ENCODE measurements around the gene EEF1A1.
"Not testable (repeated sequence)": the region's sequence is repeated elsewhere in the genome, so short reads cannot be mapped to it uniquely, and the experiment has no call there.

EEF1A1 gene

DNA sequence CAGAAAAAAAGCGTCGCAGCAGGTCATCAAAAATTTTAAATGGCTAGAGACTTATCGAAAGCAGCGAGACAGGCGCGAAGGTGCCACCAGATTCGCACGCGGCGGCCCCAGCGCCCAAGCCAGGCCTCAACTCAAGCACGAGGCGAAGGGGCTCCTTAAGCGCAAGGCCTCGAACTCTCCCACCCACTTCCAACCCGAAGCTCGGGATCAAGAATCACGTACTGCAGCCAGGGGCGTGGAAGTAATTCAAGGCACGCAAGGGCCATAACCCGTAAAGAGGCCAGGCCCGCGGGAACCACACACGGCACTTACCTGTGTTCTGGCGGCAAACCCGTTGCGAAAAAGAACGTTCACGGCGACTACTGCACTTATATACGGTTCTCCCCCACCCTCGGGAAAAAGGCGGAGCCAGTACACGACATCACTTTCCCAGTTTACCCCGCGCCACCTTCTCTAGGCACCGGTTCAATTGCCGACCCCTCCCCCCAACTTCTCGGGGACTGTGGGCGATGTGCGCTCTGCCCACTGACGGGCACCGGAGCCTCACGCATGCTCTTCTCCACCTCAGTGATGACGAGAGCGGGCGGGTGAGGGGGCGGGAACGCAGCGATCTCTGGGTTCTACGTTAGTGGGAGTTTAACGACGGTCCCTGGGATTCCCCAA, at the start of gene EEF1A1:
TSS of gene EEF1A1 (minus strand) at position 345 of the 663 bp plus-strand sequence. CDS start 1,006 bp downstream, outside the sequence.
- DNase-seq: peak; percentile 97

DNA sequence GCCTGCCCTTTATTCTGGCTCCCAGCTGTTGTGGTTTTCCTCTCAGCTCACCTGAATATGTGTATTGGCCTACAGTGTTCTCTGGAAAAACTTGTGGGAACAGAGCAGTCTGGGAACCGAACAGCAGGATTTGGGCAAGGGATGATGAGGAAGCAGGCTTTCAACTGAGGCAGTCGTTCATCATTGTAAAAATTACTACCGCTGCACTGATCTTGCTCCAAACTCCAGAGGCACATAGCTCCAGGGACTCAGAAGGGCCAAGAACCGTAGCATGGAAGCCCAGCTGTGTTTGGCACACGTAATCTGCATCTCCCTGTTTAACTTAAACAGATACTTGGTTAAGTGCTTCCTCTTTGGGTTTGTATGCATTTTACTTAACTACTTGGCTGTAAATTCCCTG, 48.3 kb upstream of the EEF1A1 start:
- no peak for DNase-seq

DNA sequence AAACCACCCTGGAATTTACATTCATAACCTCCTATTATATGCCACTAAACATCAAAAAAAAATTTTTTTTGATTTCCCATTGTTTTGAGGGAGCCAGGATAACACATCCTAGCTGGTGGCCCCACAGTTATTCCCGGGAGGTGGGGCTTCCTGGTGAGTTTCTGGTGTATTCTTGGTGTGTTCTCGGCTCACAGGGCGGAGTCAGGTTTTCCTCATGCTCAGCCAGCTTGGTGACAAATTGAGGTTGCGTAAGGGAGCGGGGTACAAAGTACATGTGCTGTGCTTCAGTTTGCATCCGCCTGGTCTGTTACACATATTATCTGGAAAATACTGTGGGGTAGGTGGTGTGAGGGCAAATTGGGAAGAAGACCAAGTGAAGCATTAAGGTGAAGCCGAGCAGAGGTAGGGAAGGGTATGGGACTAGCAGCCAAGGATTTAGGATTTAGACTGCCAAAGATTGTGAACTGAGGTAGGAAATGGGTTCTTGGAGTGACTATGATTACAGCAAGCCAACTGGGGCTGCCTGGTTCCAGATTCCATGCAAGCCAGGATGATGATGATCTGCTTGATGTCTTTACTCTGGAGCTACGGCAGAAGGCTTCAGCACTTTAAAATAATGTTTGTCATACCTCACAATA, 46.2 kb upstream of the EEF1A1 start:
- no peak for DNase-seq

DNA sequence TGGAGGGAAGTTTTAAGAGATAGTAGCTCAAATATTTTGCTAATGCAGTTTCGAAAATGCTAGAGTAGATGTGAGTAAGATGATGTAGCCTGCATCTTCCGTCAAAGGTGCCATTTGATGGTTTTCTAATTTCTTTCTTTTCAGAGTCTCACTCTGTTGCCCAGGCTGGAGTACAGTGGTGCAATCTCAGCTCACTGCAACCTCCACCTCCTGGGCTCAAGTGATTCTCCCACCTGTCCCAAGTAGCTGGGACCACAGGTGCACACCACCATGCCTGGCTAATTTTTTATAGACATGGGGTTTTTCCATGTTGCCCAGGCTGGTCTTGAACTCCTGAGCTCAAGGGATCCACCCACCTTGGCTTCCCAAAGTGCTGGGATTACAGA, 45.6 kb upstream of the EEF1A1 start:
- DNase-seq: not testable (repeated sequence)

DNA sequence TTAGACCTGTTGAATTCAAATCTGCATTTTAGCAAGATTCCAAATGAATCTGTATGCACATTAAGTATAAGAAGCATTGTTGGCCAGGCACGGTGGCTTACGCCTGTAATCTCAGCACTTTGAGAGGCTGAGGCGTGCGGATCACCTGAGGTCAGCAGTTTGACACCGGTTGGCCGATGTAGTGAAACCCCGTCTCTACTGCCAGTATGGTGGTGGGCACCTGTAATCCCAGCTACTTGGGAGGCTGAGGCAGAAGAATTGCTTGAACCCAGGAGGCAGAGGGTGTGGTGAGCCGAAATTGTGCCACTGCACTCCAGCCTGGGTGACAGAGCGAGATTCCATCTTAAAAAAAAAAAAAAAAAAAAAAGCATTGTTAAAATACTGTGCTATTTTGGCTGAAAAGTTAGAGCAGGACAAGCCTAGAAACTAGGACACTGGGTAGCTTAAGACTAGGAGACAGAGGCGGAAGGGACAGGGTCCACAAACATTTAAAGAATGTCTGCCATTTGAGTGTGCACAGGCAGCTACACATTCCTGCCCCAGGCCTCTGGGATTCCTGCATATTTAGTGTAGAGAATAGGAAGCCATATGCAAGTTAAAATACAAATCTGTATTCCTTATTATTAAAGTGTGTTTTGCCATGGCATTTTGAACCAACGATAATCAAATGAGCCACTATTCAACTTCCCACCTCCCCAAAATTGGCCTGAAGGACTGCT, 45.1 kb upstream of the EEF1A1 start:
- no peak for DNase-seq

DNA sequence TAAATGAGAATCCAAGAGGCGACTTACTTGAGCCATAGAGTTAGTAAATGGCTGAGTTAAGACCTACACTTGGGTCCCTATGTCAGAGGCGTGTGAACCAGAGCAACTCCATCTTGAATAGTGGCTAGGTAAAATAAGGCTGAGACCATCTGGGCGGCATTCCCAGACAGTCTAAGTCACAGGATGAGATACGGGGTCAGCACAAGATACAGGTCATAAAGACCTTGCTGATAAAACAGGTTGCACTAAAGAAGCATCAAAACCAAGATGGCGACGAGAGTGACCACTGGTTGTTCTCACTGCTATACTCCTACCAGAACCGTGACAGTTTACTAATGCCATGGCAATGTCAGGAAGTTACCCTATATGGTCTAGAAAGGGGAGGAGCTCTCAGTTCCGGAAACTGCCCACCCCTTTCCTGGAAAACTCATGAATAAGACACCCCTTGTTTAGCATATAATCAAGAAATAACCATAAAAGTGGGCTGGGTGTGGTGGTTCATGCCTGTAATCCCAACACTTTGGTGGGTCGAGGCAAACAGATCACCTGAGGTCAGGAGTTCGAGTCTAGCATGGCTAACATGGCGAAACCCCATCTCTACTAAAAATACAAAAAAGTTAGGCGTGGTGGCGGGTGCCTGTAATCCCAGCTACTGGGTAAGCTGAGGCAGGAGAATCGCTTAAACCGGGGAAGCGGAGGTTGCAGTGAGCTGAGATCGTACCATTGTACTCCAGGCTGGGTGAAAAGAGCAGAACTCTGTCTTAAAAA, 43.9 kb upstream of the EEF1A1 start:
- no peak for DNase-seq

DNA sequence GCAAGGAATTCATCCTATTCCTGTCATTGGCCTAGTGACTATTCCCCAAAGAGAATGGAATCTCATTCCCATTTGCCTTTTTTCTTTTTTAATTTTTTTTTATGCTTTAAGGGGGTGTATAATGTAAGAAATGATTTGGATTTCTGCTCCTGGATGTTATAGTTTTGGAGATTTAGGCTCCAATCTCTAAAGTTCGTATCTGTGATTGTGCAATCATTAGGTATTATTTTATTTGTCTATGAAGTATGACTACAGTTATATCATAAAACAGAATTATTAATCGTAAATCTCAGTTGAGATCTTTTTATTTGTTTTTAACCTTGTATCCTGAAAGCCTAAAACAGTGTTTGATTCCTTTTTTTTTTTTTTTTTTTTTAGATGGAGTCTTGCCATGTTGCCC, 41.7 kb upstream of the EEF1A1 start:
- DNase-seq: no peak

DNA sequence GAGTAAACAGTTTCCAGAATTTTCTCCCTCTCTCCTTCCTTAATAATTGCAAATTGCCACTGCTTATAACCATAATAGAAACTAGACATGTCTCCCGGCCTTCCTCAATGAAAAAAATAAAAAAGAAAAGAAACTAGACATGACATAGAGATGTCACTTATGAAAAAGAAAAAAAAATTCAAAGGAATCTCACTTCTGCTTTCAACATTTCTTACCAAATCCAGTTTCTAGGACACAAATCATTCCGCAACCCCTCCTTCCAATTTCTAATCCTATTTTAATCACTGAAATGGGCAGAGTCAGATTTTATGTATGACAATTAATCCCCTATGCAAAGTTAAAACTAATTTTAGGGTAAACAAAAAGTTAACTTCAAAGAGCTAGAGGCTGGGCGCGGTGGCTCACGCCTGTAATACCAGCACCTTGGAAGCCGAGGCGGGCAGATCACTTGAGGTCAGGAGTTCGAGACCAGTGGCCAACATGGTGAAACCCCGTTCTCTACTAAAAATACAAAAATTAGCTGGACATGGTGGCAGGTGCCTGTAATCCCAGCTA, 40.1 kb upstream of the EEF1A1 start:
- DNase-seq: no peak

DNA sequence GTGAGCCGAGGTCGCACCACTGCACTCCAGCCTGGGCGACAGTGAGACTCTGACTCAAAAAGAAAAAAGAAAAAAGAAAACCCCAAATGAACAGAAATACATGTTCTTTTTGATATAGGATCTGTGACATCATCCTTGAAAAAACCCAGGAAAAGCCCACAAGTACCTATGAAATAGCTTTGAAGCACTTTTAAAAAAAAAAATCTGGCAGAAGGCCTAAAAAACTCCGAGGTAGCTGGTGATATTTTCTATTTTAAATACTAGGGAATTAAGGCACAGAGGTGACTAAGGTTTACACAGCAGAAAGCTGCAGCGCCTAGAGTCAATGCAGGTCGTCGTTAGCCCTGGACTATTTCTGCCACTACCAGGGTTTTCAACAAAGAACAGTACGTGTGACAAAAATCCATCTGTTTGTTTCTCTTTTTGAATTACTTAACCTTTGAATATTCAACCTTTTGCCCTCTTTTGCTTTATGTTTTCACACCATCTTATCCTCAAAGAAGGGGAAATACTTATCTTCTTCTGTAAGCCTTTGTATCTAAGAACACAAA, 39.4 kb upstream of the EEF1A1 start:
- no peak for DNase-seq

DNA sequence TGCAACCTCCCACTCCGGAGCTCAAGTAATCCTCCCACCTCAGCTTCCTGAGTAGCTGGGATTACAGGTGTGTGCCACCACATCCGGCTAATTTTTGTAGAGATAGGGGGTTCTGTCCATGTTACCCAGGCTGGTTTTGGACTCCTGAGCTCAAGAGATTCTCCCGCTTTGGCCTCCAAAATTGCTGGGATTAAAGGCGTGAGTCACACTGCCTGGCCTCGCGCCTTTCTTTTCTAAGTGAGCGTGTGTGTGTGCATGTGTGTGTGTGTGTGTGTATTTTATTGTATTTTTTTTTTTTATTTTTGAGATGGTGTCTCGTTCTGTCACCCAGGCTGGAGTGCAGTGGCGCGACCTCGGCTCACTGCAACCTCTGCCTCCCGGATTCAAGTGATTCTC, 38.6 kb upstream of the EEF1A1 start:
- not testable (repeated sequence) for DNase-seq

DNA sequence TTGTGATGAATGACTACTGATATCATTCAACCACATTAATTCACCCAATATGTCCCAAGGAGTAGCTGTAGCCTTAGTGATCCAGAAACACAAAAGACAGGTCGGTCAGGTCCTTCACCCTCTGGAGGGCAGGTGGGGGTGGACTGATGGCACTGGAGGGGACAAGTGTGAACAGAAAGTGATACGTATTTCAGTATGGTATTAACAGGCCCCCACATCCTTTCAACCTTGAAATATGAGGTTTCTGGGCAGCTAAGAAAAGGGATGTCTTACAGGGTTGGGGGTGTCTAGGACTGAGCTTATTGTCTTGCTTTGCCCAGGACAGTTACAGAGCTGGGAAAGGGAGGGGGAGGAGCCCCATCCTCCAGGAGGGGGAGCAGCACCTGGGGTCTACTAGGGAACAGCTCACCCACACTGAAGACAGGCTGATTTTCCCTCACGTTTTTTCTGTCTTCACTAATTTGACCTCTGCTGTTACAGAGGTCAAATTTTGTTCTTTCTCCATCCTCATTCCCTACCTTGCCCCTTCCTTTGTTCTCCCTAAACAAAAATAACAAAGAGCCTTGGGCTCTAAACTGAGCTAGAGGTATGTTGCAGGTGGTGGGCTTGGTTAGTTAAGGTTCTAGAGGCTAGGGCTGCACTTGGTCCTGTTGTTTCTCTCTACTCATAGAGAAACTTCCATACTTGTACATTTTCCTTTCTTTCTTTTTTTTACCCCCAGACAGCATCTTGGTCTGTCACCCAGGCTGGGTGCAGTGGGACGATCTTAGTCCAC, 38.0 kb upstream of the EEF1A1 start:
- DNase-seq: no peak

DNA sequence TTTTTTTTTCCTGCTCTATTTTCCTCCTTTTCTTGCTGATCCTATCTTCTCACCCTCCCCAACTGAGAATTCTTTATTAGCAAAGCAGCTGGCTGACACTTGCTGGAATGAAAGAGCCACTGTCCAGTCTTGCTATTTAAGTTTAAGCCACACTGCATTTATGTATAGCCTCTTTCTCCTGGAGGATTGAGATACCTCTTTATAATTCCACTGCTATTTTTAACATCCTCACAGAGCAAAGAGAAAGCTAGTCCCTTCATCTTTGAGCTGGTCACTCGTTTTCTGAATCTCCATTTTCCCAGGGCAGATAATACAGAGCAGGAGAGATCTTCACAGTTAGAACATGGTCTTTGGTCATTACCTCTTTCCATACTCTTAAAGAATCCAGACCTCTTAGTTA, 36.0 kb upstream of the EEF1A1 start:
- no peak for DNase-seq

DNA sequence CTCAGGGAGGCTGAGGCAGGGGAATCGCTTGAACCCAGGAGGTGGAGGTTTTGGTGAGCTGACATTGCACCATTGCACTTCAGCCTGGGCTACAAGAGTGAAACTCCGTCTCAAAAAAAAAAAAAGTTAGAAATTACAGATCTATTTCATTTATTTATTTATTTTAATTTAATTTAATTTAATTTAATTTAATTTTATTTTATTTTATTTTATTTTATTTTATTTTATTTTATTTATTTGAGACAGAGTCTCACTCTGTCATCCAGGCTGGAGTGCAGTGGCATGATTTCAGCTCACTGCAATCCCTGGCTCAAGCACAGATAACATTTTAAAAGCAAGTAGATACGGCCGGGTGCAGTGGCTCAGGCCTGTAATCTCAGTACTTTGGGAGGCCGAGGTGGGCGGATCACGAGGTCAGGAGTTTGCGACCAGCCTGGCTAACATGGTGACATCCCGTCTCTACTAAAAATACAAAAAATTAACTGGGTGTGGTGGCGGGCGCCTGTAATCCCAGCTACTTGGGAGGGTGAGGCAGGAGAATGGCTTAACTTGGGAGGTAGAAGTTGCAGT, 34.6 kb upstream of the EEF1A1 start:
- not testable (repeated sequence) for DNase-seq

DNA sequence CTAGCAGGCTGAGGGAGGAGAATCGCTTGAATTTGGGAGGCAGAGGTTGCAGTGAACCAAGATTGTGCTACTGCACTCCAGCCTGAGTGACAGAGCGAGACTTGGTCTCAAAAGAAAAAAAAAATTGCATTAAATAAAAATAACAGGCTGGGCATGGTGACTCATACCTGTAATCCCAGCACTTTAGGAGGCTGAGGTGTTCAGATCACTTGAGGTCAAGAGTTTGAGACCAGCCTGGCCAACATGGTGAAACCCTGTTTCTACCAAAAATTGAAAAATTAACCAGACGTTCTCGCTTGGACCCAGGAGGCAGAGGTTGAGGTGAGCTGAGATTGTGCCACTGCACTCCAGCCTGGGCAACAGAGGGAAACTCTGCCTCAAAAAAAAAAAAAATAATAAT, 30.3 kb upstream of the EEF1A1 start:
- not testable (repeated sequence) for DNase-seq

DNA sequence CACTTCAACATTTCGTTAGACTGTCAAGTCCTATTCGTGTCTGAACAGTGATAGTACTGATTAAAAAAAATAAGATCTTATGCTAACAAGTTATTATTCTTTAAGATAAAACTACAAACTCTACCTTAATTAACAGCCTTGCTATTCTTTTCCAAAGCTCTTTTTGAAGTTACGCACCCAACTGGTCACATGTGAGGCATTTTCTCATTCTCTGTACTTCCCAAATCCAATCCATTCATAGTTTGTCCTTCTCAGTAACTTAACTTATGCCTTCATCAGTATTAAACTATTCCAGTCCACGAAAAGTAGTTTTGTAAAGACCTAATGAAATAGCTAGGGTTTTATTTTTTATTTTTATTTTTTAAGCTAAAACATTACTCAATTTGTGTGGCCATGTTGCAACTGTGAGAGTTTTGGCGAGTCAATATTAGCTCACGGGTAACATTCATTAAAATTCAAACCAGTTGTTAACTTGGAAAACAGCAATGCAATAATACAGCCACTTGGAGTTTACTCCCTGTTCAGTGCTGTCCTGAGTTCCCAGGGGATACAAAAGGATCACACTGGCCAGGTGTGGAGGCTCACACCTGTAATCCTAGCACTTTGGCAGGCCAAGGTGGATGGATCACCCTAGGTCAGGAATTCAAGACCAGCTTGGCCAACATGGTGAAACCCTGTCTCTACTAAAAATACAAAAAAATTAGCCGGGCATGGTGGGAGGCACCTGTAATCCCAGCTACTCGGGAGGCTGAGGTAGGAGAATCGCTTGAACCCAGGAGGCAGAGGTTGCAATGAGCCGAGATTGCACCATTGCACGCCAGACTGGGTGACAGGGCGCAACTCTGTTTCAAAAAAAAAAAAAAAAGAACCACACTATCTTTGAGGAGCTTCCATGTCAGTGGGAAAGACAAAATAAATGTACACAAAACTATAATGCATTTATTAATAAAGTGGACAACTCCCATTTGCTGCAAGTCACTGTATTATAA, 27.9 kb upstream of the EEF1A1 start:
- no peak for DNase-seq

DNA sequence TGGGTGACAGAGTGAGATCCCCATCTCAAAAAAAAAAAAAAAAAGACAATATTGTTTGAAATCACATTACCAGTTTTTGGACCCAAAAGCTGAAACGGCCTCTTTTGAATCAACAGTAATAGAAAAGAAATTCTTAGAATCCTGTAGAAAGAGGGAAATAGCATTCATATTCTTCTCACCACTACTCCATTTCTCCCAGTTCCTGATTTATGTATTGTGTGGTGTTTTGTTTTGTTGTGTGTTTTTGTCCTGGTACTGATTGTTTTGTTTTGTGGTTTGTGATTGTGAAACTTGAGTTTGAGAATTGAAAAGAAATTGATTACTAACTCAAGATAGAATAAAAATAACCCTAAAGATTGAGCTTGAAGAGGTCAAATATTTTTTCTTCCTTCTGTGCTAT, 26.2 kb upstream of the EEF1A1 start:
- no peak for DNase-seq

DNA sequence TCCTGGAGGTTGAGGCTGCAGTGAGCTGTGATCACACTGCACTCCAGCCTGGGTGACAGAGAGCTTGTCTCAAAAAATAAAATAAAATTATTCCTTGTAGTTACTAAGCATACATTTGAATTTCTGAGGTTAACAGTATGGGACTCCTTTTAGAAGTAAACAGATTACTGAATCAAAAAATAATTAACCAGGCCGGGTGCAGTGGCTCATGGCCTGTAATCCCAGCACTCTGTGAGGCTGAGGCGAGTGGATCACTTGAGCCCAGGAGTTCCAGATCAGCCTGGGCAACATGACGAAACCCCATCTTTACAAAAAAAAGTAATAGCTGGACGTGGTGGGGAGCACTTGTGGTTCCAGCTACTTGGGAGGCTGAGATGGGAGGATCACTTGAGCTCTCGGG, 22.1 kb upstream of the EEF1A1 start:
- DNase-seq: no peak

DNA sequence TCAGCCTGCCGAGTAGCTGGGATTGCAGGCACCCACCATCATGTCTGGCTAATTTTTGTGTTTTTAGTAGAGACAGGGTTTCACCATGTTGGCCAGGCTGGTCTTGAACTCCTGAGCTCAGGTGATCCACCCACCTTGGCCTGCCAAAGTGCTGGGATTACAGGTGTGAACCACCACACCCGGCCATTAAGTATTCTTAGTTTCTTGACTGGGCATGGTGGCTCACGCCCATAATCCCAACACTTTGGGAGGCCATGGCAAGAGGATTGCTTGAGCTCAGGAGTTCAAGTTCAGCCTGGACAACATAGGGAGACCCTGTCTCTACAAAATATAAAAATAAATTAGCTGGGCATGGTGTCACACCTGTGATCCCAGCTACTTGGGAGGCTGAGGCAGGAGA, 21.6 kb upstream of the EEF1A1 start:
- not testable (repeated sequence) for DNase-seq

DNA sequence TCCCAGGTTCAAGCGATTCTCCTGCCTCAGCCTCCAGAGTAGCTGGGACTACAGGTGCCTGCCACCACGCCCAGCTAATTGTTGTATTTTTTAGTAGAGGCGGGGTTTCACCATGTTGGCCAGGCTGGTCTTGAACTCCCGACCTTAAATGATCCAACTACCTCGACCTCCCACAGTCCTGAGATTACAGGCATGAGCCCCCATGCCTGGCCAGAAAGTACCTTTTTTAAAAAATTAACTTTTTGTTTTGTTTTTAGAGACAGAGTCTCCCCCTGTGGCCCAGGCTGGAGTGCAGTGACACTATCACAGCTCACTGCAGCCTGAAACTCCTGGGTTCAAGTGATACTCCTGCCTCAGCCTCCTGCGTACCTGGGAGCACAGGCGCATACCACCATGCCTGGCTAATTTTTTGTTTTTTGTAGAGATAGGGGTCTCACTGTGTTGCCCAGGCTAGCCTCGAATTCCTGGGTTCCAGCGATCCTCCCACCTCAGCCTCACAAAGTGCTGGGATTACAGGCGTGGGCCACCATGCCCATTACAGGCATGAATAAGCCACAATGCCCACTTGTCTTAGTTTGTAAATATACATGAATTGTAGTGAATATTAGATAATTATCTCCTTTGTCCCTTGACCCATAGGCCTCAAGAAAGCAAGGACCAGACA, 17.4 kb upstream of the EEF1A1 start:
- no peak for DNase-seq

DNA sequence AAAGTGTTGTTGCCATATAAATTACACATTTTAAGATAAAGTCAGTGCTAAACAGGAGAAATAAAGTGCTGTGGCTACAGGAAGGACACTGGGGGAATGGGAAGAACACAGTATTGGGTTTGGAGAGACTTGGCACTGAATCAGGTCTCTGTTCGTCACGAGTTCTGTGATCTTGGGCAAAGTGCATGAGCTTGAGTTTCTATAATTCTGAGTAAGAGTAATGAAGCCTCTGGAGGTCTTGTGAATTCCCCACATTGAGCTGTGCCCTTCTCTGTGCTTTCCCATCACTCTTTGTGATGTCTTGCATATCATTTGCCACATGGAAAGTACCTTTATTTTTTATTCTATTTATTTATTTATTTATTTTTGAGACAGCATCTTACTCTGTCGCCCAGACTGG, 16.8 kb upstream of the EEF1A1 start:
- DNase-seq: no peak
